GM12878 (cell line): Measurements from ENCODE around the gene FOXO1. TPM values are rescaled to one million over a fixed set of nuclear protein-coding genes. Genes with fewer than 3 reads are reported as not detected.

Experiments
- ATAC-seq: fragments of 200-7000 bp; cut with Tn5 transposase; 3 replicates; pipeline ENCODE4 v1.9.1; 2020; ENCODE audit warnings: mild to moderate bottlenecking, moderate library complexity
- BruUV-seq: library from RNA; stranded (reverse); fragments of 400-500 nt; replicated peaks from 2 replicates; lab custom pipeline; 2021; lab: Mats Ljungman, UMichigan
- CTCF ChIA-PET: fragments of 300-600 bp; sonication (Branson Sonifier 250); formaldehyde crosslinking; extraction: SDS; loops from one replicate; lab custom pipeline; 2021; ENCODE audit warnings: inconsistent platforms; lab: Yijun Ruan, JAX
- POLR2A ChIA-PET: fragments of 350-600 bp; formaldehyde crosslinking; extraction: SDS; loops from one replicate; lab custom pipeline; 2021; ENCODE audit warnings: inconsistent platforms; lab: Charles Lee
- RAD21 ChIA-PET: fragments of 300-600 bp; sonication (Branson Sonifier 250); formaldehyde crosslinking; loops from one replicate; lab custom pipeline; 2023; ENCODE audit warnings: antibody characterized with exemption; ENCODE audit not compliant: unreplicated experiment; lab: Charles Lee
- SMC1A ChIA-PET: fragments of 300-600 bp; sonication (Branson Sonifier 250); formaldehyde crosslinking; loops from one replicate; lab custom pipeline; 2023; ENCODE audit not compliant: unreplicated experiment, uncharacterized antibody; lab: Charles Lee
- DNase-seq: peaks from one replicate; pipeline ENCODE4 v3.0.0-alpha.2; 2011; ENCODE audit warnings: low read depth, low spot score
- FAIRE-seq: peaks from 3 replicates; lab custom pipeline; 2011; peaks lifted over from hg19 to GRCh38; lab: Jason Lieb, UNC
- H2AFZ ChIP-seq: 2 replicates; pipeline ENCODE4 v1.6.0; 2011; ENCODE audit warnings: low read depth, low read length, control low read depth; ENCODE audit not compliant: control insufficient read depth
- H3K27ac ChIP-seq: 2 replicates; pipeline ENCODE4 v1.5.1; 2011; ENCODE audit warnings: control low read depth; ENCODE audit not compliant: control insufficient read depth, insufficient read depth
- H3K27me3 ChIP-seq, 2 experiments: replicated peaks in 1 of 2; 2 replicates each; pipeline versions ENCODE4 v1.6.0 to v1.6.1; 2011; ENCODE audit warnings: low read length in 1 of 2; ENCODE audit not compliant: control insufficient read depth in 2 of 2, insufficient read depth in 2 of 2
- H3K36me3 ChIP-seq, 2 experiments: 2 replicates each; pipeline ENCODE4 v1.5.1; 2011; ENCODE audit warnings: low read length in 1 of 2; ENCODE audit not compliant: control insufficient read depth in 2 of 2, insufficient read depth in 2 of 2
- H3K4me1 ChIP-seq: 2 replicates; pipeline ENCODE4 v1.6.1; 2011; ENCODE audit warnings: mild to moderate bottlenecking, low read length, moderate library complexity, mixed read lengths; ENCODE audit not compliant: control insufficient read depth, insufficient read depth
- H3K4me2 ChIP-seq: 2 replicates; pipeline ENCODE4 v1.6.0; 2011; ENCODE audit warnings: control low read depth; ENCODE audit not compliant: control insufficient read depth, insufficient read depth
- H3K4me3 ChIP-seq: fragments of 200-600 bp; sonication (generic); 2 replicates; pipeline ENCODE4 v1.5.1; 2016
- H3K79me2 ChIP-seq: 2 replicates; pipeline ENCODE4 v1.6.0; 2011; ENCODE audit warnings: low read length; ENCODE audit not compliant: control insufficient read depth, insufficient read depth
- H3K9ac ChIP-seq: 2 replicates; pipeline ENCODE4 v1.8.0; 2011; ENCODE audit warnings: low read length, control low read depth, mixed read lengths; ENCODE audit not compliant: control insufficient read depth, insufficient read depth
- H3K9me3 ChIP-seq: replicated peaks from 3 replicates; pipeline ENCODE4 v1.5.1; 2011; ENCODE audit warnings: mild to moderate bottlenecking, low read length; ENCODE audit not compliant: control insufficient read depth, insufficient read depth
- H4K20me1 ChIP-seq: 2 replicates; pipeline ENCODE4 v1.6.0; 2011; ENCODE audit not compliant: control insufficient read depth, insufficient read depth
- HSF1 ChIP-seq: fragments of 150-350 bp; IDR thresholded peaks from 2 replicates; pipeline ENCODE4 v1.6.1; 2014; ENCODE audit warnings: mild to moderate bottlenecking, low read depth, low read length
- IKZF2 ChIP-seq, 2 experiments: fragments of 450-650 bp; IDR thresholded peaks; 2 replicates each; pipeline ENCODE4 v1.6.1; 2017; ENCODE audit warnings: mild to moderate bottlenecking in 2 of 2, moderate library complexity in 2 of 2
- NFYB ChIP-seq: IDR thresholded peaks from 2 replicates; pipeline ENCODE4 v1.6.1; 2011; ENCODE audit warnings: low read depth, mild to moderate bottlenecking, low read length, improper control_type of control experiment, moderate library complexity; ENCODE audit not compliant: insufficient read depth
- WGBS: methylation state at CpG from one replicate; pipeline ENCODE4 v1.1.6; 2016; ENCODE audit warnings: low lambda C conversion rate; ENCODE audit not compliant: insufficient replicate concordance, insufficient coverage; ENCODE audit errors: missing lambda C conversion rate; 5-methylcytosine and 5-hydroxymethylcytosine counted together
- in situ Hi-C: fragments of 300-500 bp; cut with MboI; formaldehyde crosslinking; loops from 9 replicates; pipeline ENCODE4 v1.14.3; 2018; ENCODE audit warnings: mixed read lengths
- intact Hi-C: fragments of 100-400 bp; cut with micrococcal nuclease; formaldehyde crosslinking; loops from one replicate; pipeline ENCODE4 v1.14.2; 2022; ENCODE audit not compliant: unreplicated experiment
- polyA plus RNA-seq, 11 experiments: library from polyadenylated mRNA; depleted of rRNA in 4 of 11; unstranded in 6 of 11; stranded (reverse) in 5 of 11; fragments of >200 nt; fragmentation: Nextera tagmentation in 4 of 11; fragmentation: Illumina TruSeq in 1 of 11; extraction: Ambion mirVana in 4 of 11; extraction: Trizol in 1 of 11; gene quantifications; 1 replicate in 1 of 11; 2 replicates in 10 of 11; pipeline versions ENCODE4 v1.2.1 to v1.2.3, GENCODE V29; 2011 to 2016; ENCODE audit warnings: inconsistent platforms in 2 of 11, missing spikeins in 2 of 11, low read depth in 1 of 11
- total RNA-seq, 4 experiments: library from RNA; depleted of rRNA in 3 of 4; stranded (reverse); fragments of >200 nt in 3 of 4; fragmentation: Illumina TruSeq in 1 of 4; extraction: Trizol in 1 of 4; gene quantifications; 2 replicates each; pipeline versions ENCODE4 v1.2.1 to v1.2.3, GENCODE V29; 2013 to 2021

The FOXO1 gene
- total and polyA plus RNA-seq, 10 of the 15 experiments (the other 5 are each of a cell fraction or from before 2014, with no cell fraction given) = 0.58 to 8.3 (median 0.88) TPM

- DNase-seq (no peak), FAIRE-seq (no peak), ATAC-seq (no peak)
- H4K20me1 ChIP-seq = no peaks in the 10 kb centered on the region; the same call in 1 of the 2 replicates
- intact Hi-C loops = no loop called here
- no peaks in the 10 kb centered on the region for H3K79me2 ChIP-seq
- ChIA-PET CTCF (interaction anchor here (0.6 to 0.8 kb wide), 2 partner anchors 17 to 270 kb away, joined by 3 read pairs; no protein-coding TSS in a partner anchor), POLR2A (no interaction called here), SMC1A (interaction anchor here (0.8 to 1.9 kb wide), 3 partner anchors 10 to 146 kb away, joined by 3 to 9 read pairs (median 4); no protein-coding TSS in a partner anchor), RAD21 (interaction anchor here (1.2 kb wide), 1 partner anchor 10 kb away, joined by 4 read pairs; no protein-coding TSS in a partner anchor)
- no peak overlapping the region for H3K9ac ChIP-seq
- no peaks in the 10 kb centered on the region for H3K36me3 ChIP-seq
- H3K4me1 ChIP-seq = peaks cover 6% of the 10 kb centered on the region
- BruUV-seq = no TSS peak
- 69% methylated on average over 3 of the region's 3 CpGs for WGBS
- no peak overlapping the region for H2AFZ ChIP-seq
- H3K27me3 ChIP-seq = peaks cover 0 to 5% of the 10 kb centered on the region in 2 experiments; a peak in 1 of 4 replicates
- H3K4me2 ChIP-seq = no peak overlapping the region
- H3K27ac ChIP-seq = no peak overlapping the region
- H3K9me3 ChIP-seq = no peaks in the 10 kb centered on the region; the same call in 2 of the 3 replicates
- TF ChIP-seq NFYB (peak; percentile 51; the same call in 1 of the 2 replicates), HSF1 (no peak), IKZF2 (IDR thresholded peaks at IDR 0.05) (no peak)
- H3K4me3 ChIP-seq = no peak overlapping the region
- in situ Hi-C loops = no loop called here
Measured at GRCh38 chr13:40508127-40508526, 158.3 kb downstream of the FOXO1 start.
